HG02884 (cell line): ENCODE data around the gene RHOH.
"Not testable (repeated sequence)": the region's sequence is repeated elsewhere in the genome, so short reads cannot be mapped to it uniquely, and the experiment has no call there.

Experiments
- ATAC-seq: cut with Tn5 transposase; IDR thresholded peaks from one replicate; pipeline ENCODE4 v1.9.1; 2021; ENCODE audit warnings: mild to moderate bottlenecking, moderate library complexity; ENCODE audit not compliant: unreplicated experiment

Gene RHOH

GRCh38 chr4:40256817-40257216 lies 60.0 kb downstream of the RHOH start:
- no peak for ATAC-seq

GRCh38 chr4:40258627-40259026 lies 61.8 kb downstream of the RHOH start:
- no peak for ATAC-seq

- ATAC-seq: no peak
Observed at GRCh38 chr4:40261231-40262076, 64.6 kb downstream of the RHOH start.

GRCh38 chr4:40262077-40262528 lies 65.3 kb downstream of the RHOH start:
- no peak for ATAC-seq

GRCh38 chr4:40262861-40263260 lies 66.0 kb downstream of the RHOH start:
- no peak for ATAC-seq

- ATAC-seq: no peak
Observed at GRCh38 chr4:40264497-40264896, 67.7 kb downstream of the RHOH start.

GRCh38 chr4:40264995-40265909 lies 68.4 kb downstream of the RHOH start:
- no peak for ATAC-seq

GRCh38 chr4:40265910-40266274 lies 69.1 kb downstream of the RHOH start:
- no peak for ATAC-seq

GRCh38 chr4:40269133-40269532 lies 72.3 kb downstream of the RHOH start:
- no peak for ATAC-seq

GRCh38 chr4:40270609-40271008 lies 73.8 kb downstream of the RHOH start:
- ATAC-seq: no peak

GRCh38 chr4:40275065-40275730 lies 78.4 kb downstream of the RHOH start:
- ATAC-seq: no peak

- ATAC-seq: no peak
Observed at GRCh38 chr4:40276546-40276945, 79.7 kb downstream of the RHOH start.

- no peak for ATAC-seq
Observed at GRCh38 chr4:40280586-40280985, 83.8 kb downstream of the RHOH start.

- ATAC-seq: no peak
Observed at GRCh38 chr4:40281099-40281498, 84.3 kb downstream of the RHOH start.

GRCh38 chr4:40281913-40282312 lies 85.1 kb downstream of the RHOH start:
- no peak for ATAC-seq

GRCh38 chr4:40282857-40283256 lies 86.0 kb downstream of the RHOH start:
- not testable (repeated sequence) for ATAC-seq

GRCh38 chr4:40283413-40283812 lies 86.6 kb downstream of the RHOH start:
- ATAC-seq: no peak

GRCh38 chr4:40283968-40284367 lies 87.1 kb downstream of the RHOH start:
- ATAC-seq: no peak

GRCh38 chr4:40285692-40286091 lies 88.9 kb downstream of the RHOH start:
- no peak for ATAC-seq

GRCh38 chr4:40288566-40288965 lies 91.7 kb downstream of the RHOH start:
- ATAC-seq: no peak
